BLaER1 (cell line): ENCODE measurements around the gene KMT5B.

Experiments used
- H3K27ac ChIP-seq: shearing (Covaris generic); formaldehyde crosslinking; 2 replicates; pipeline ENCODE4 v1.8.1; 2022
- H3K27me3 ChIP-seq: shearing (Covaris generic); formaldehyde crosslinking; 2 replicates; pipeline ENCODE4 v1.8.1; 2022
- H3K36me3 ChIP-seq: shearing (Covaris generic); formaldehyde crosslinking; 2 replicates; pipeline ENCODE4 v1.8.1; 2022
- H3K4me1 ChIP-seq: shearing (Covaris generic); formaldehyde crosslinking; 2 replicates; pipeline ENCODE4 v1.8.1; 2022
- H3K4me2 ChIP-seq: shearing (Covaris generic); formaldehyde crosslinking; 2 replicates; pipeline ENCODE4 v1.8.1; 2022
- H3K4me3 ChIP-seq: shearing (Covaris generic); formaldehyde crosslinking; 2 replicates; pipeline ENCODE4 v1.8.1; 2022
- H3K9ac ChIP-seq: shearing (Covaris generic); formaldehyde crosslinking; 2 replicates; pipeline ENCODE4 v1.8.1; 2022
- H3K9me3 ChIP-seq: shearing (Covaris generic); formaldehyde crosslinking; 2 replicates; pipeline ENCODE4 v1.8.1; 2022
- H4K20me1 ChIP-seq: shearing (Covaris generic); formaldehyde crosslinking; 2 replicates; pipeline ENCODE4 v1.8.1; 2022
- Cebpa-rat ChIP-seq: shearing (Covaris generic); IDR thresholded peaks from 2 replicates; pipeline ENCODE4 v1.8.1; 2022

The KMT5B gene

DNA sequence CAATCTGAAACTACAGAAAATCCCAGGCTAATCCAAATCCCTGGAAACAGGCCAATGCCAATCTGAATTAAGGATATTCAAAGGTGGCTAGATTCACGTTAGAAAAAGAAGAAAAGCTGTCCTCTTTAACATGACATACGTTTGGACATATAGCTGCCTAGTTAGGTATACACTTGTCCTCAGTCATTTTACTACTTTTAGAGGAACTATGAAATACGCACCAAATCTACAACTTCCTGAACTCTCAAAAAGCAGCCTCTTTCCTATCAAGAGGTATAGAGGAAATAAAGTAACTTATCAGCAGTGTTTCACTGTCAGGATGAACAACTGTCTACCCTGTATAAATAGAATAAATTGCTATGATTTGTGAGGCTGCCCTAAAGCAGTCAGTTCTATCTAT is 24.0 kb downstream of the KMT5B start:
- Histone ChIP-seq H3K4me1 (peaks cover 14% of the 10 kb centered on the region; the same call in 1 of the 2 replicates), H3K36me3 (peaks cover 64% of the 10 kb centered on the region), H3K9me3 (no peaks in the 10 kb centered on the region), H3K27ac (no peak overlapping the region), H3K9ac (no peak overlapping the region), H3K27me3 (no peaks in the 10 kb centered on the region), H3K4me2 (no peak overlapping the region), H4K20me1 (peaks cover 97% of the 10 kb centered on the region), H3K4me3 (no peak overlapping the region)
- no peak for TF ChIP-seq Cebpa-rat

GRCh38 chr11:68186061-68186460 is 27.0 kb downstream of the KMT5B start:
- H3K9me3 ChIP-seq, result no peaks in the 10 kb centered on the region
- no peak overlapping the region for H3K9ac ChIP-seq
- H3K27me3 ChIP-seq, result no peaks in the 10 kb centered on the region
- H3K36me3 ChIP-seq, result peaks cover 90% of the 10 kb centered on the region
- no peak overlapping the region for H3K4me3 ChIP-seq
- TF ChIP-seq Cebpa-rat, result no peak
- H4K20me1 ChIP-seq, result peaks cover 85% of the 10 kb centered on the region
- H3K4me2 ChIP-seq, result no peak overlapping the region
- H3K27ac ChIP-seq, result no peak overlapping the region
- H3K4me1 ChIP-seq, result no peaks in the 10 kb centered on the region

DNA sequence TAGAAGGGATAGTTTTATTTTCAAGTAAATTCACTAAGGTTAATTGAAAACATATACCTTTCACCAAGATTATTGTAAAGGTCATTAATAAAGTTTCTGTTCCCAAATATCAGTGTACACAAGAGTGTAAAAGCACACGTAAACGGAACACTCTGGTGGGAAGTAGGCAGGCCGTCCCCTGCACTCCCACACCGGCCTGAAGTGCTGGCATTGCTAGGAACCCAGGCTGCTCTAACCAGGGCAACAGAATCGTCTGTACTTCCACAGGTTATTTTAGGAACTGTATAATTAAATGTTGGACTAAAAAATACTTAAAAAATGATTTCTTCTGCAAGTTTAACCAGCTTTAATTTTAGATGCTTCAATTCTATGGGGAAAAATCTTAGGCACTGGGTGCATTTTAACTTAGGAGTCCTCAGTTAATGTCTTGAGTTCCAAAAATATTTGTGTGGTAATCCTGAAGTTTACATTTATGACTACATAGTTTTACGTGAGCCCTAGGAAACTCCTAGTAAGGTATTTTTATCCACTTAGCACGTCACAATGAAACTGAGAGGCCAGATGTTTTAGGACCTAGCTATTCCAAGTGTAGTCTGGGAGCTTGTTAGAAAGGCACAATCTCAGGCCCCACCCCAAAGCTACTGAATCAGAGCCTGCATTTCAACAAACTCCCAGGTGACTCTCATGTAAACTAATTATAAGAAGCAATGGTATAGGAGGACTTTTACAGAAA is 31.2 kb downstream of the KMT5B start:
- Histone ChIP-seq H3K9me3 (no peaks in the 10 kb centered on the region), H3K4me3 (no peak overlapping the region), H4K20me1 (peaks cover 68% of the 10 kb centered on the region), H3K9ac (no peak overlapping the region), H3K27ac (no peak overlapping the region), H3K36me3 (peaks cover 97% of the 10 kb centered on the region), H3K4me2 (no peak overlapping the region), H3K4me1 (no peaks in the 10 kb centered on the region), H3K27me3 (no peaks in the 10 kb centered on the region)
- TF ChIP-seq Cebpa-rat, result no peak

GRCh38 chr11:68179847-68180246 is 33.2 kb downstream of the KMT5B start:
- H4K20me1 ChIP-seq, result peaks cover 50% of the 10 kb centered on the region
- H3K4me1 ChIP-seq, result no peaks in the 10 kb centered on the region
- no peak overlapping the region for H3K9ac ChIP-seq
- no peak overlapping the region for H3K4me3 ChIP-seq
- H3K27me3 ChIP-seq, result no peaks in the 10 kb centered on the region
- no peaks in the 10 kb centered on the region for H3K9me3 ChIP-seq
- no peak for TF ChIP-seq Cebpa-rat
- no peak overlapping the region for H3K27ac ChIP-seq
- H3K4me2 ChIP-seq, result no peak overlapping the region
- H3K36me3 ChIP-seq, result peaks cover 97% of the 10 kb centered on the region

DNA sequence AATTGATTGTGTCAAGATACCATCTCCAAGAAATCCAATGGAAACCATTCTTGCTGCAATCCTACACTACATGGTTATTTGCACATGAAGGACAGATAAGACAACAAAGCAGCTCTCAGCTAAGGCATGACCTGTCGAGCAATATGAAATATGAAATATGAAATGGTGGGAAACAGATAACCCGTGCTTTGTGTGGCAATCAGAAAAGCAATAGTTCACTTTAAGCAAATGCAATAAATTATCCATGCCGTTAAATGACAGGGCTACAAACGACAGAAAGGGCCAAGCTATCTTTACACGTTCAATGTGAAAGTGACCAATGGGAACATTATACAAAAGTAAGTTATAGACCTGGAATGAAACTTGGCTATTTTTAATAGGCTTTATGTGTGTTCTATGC is 35.2 kb downstream of the KMT5B start:
- no peak overlapping the region for H3K4me2 ChIP-seq
- H4K20me1 ChIP-seq, result peaks cover 34% of the 10 kb centered on the region
- TF ChIP-seq Cebpa-rat, result no peak
- peaks cover 97% of the 10 kb centered on the region for H3K36me3 ChIP-seq
- H3K9ac ChIP-seq, result no peak overlapping the region
- no peaks in the 10 kb centered on the region for H3K4me1 ChIP-seq
- no peaks in the 10 kb centered on the region for H3K9me3 ChIP-seq
- no peak overlapping the region for H3K27ac ChIP-seq
- no peaks in the 10 kb centered on the region for H3K27me3 ChIP-seq
- H3K4me3 ChIP-seq, result no peak overlapping the region

DNA sequence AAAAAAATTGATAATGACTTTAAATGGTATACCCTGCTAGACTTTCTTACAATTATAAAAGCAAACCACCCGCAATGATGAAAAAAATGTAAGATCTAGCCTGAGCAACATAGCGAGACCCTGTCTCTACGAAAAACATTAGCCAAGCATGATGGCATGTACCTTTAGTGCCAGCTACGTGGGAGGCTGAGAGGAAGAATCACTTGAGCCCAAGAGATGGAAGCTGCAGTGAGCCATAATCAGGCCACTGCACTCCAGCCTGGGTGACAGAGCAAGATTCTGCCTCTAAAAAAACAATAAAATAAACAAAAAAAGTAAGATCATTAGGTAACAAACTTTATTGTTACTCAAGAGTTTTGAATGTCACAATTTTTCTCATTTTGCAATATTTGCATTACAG is 39.2 kb downstream of the KMT5B start:
- Histone ChIP-seq H3K27ac (no peak overlapping the region), H3K4me1 (no peaks in the 10 kb centered on the region), H3K4me2 (no peak overlapping the region), H4K20me1 (peaks cover 21% of the 10 kb centered on the region), H3K4me3 (no peak overlapping the region), H3K27me3 (no peaks in the 10 kb centered on the region), H3K9me3 (no peaks in the 10 kb centered on the region), H3K36me3 (peaks cover 99% of the 10 kb centered on the region), H3K9ac (no peak overlapping the region)
- no peak for TF ChIP-seq Cebpa-rat

- H3K4me3 ChIP-seq, result no peak overlapping the region
- H3K9ac ChIP-seq, result no peak overlapping the region
- H4K20me1 ChIP-seq, result no peaks in the 10 kb centered on the region
- no peak overlapping the region for H3K4me2 ChIP-seq
- no peaks in the 10 kb centered on the region for H3K9me3 ChIP-seq
- no peak overlapping the region for H3K27ac ChIP-seq
- H3K36me3 ChIP-seq, result peaks cover 99% of the 10 kb centered on the region
- no peaks in the 10 kb centered on the region for H3K27me3 ChIP-seq
- no peaks in the 10 kb centered on the region for H3K4me1 ChIP-seq
- TF ChIP-seq Cebpa-rat, result no peak
Measured at GRCh38 chr11:68169442-68169841, 43.7 kb downstream of the KMT5B start.

DNA sequence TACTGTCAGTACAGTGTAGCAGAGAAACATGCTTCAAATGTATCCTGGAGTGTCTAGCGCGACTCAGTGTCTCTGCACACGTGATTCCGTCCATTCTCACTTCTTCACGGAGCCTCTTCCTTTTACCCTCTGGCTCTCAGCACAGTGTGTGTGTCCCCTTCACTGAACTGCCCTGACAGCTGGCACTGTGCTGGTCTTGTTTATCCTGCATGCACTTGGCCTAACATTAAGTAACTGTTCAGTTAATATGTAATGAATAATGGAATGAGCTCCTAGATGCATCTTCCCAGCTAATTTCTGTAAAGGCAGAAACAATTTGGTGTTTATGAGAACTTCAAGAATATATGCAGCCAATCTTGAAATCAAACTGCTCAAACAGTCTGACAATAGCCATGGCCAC is 44.4 kb downstream of the KMT5B start:
- Histone ChIP-seq H3K4me2 (no peak overlapping the region), H4K20me1 (no peaks in the 10 kb centered on the region), H3K4me1 (no peaks in the 10 kb centered on the region), H3K27me3 (no peaks in the 10 kb centered on the region), H3K36me3 (peaks cover 99% of the 10 kb centered on the region), H3K4me3 (no peak overlapping the region), H3K9me3 (no peaks in the 10 kb centered on the region), H3K27ac (no peak overlapping the region), H3K9ac (no peak overlapping the region)
- no peak for TF ChIP-seq Cebpa-rat

GRCh38 chr11:68167474-68167873 is 45.6 kb downstream of the KMT5B start:
- Histone ChIP-seq H4K20me1 (no peaks in the 10 kb centered on the region), H3K4me2 (no peak overlapping the region), H3K36me3 (peaks cover 99% of the 10 kb centered on the region), H3K27me3 (no peaks in the 10 kb centered on the region), H3K4me3 (no peak overlapping the region), H3K9ac (no peak overlapping the region), H3K27ac (no peak overlapping the region), H3K9me3 (no peaks in the 10 kb centered on the region), H3K4me1 (no peaks in the 10 kb centered on the region)
- TF ChIP-seq Cebpa-rat, result no peak

DNA sequence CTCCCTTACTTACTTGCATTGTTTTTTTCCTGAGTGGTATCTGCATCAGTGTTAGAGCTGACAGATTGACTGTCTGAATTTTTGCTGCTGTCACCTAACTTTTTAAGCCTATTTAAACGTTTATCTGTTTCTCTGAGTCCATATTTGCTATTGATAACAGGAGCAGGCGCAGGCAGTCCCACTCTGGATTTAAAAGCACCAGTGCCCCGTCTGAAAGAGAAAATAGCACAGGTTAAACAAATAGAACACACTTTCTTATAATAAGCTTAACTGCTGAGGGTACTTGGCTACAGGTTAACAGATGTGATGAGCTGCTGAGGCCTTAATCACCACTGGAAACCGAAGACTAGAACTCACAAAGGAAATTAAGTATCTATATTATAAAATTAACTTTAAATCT is 46.1 kb downstream of the KMT5B start:
- H3K4me3 ChIP-seq, result no peak overlapping the region
- H3K9me3 ChIP-seq, result no peaks in the 10 kb centered on the region
- H3K4me2 ChIP-seq, result no peak overlapping the region
- no peak overlapping the region for H3K9ac ChIP-seq
- no peak for TF ChIP-seq Cebpa-rat
- H3K4me1 ChIP-seq, result no peaks in the 10 kb centered on the region
- no peaks in the 10 kb centered on the region for H3K27me3 ChIP-seq
- H3K27ac ChIP-seq, result no peak overlapping the region
- H4K20me1 ChIP-seq, result no peaks in the 10 kb centered on the region
- H3K36me3 ChIP-seq, result peaks cover 99% of the 10 kb centered on the region

DNA sequence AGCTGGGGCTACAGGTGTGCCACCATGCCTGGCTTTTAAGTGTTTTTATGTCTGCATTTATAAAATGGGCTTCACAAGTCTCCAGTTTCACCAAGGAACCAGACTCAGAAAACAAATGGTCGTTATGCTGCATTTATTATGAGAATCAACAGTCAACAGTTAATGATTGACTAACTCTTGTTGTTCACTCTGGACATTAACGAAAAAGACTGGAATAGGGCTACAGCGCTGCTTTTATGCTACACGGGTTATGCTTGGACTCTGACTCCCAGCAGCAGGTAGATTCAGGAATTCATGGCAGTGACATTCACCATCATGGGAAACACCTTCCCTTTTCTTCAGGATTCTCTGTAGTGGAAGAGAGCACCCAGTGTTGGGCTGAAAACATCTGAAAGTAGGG is 47.5 kb downstream of the KMT5B start:
- Histone ChIP-seq H3K9ac (no peak overlapping the region), H3K9me3 (no peaks in the 10 kb centered on the region), H3K27me3 (no peaks in the 10 kb centered on the region), H4K20me1 (no peaks in the 10 kb centered on the region), H3K4me2 (no peak overlapping the region), H3K27ac (no peak overlapping the region), H3K4me1 (no peaks in the 10 kb centered on the region), H3K4me3 (no peak overlapping the region), H3K36me3 (peaks cover 100% of the 10 kb centered on the region)
- TF ChIP-seq Cebpa-rat, result no peak
